GM10248 (cell line): ENCODE data around the gene PET100.

Experiments
- CTCF ChIA-PET: fragments of 300-600 bp; sonication (Branson Sonifier 250); formaldehyde crosslinking; extraction: SDS; loops from one replicate; lab custom pipeline; 2021; ENCODE audit warnings: antibody characterized with exemption; lab: Yijun Ruan, JAX
- POLR2A ChIA-PET: fragments of 350-650 bp; sonication (Branson Sonifier 250); formaldehyde crosslinking; extraction: SDS; loops from one replicate; lab custom pipeline; 2020; ENCODE audit warnings: antibody characterized with exemption; lab: Yijun Ruan, JAX
- DNase-seq: peaks from one replicate; pipeline ENCODE4 v3.0.0; 2012; ENCODE audit errors: extremely low spot score
- CTCF ChIP-seq: IDR thresholded peaks from 2 replicates; pipeline ENCODE4 v1.5.1; 2012; ENCODE audit warnings: mild to moderate bottlenecking, low read depth; ENCODE audit errors: extremely low read depth, missing control alignments, control extremely low read depth

Gene PET100

GRCh38 chr19:7674010-7675005, 44.7 kb downstream of the PET100 start:
- no peak for TF ChIP-seq CTCF
- no peak for DNase-seq
- CTCF ChIA-PET: interaction anchor here (0.9 to 1.3 kb wide), 2 partner anchors 10 to 23 kb away, joined by 3 read pairs; no protein-coding TSS in a partner anchor
- POLR2A ChIA-PET: no interaction called here

DNA sequence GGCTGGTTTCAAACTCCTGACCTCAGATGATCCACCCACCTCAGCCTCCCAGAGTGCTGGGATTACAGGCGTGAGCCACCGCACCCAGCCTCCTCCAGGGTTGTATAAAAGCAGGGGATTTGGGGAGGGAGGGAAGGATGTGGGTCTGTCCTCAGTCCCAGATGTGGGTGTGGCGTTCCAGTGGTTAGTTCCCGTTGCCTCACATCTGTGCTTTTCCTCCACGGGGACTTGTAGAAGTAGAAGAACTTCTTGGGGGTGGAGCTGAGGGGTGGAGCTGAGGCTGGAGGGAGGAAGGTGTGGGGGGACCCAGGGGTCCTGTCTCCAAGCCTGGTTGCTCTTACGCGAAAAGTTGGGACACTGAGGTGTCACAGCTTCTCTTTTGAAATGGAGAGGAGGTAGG, 46.8 kb downstream of the PET100 start:
- CTCF ChIA-PET: interaction anchor here (1.5 to 2.3 kb wide), 2 partner anchors 24 to 124 kb away, joined by 4 to 9 read pairs; no protein-coding TSS in a partner anchor
- no peak for DNase-seq
- POLR2A ChIA-PET: no interaction called here
- TF ChIP-seq CTCF: no peak

- CTCF ChIA-PET: interaction anchor here (0.6 to 2.4 kb wide), 5 partner anchors 24 to 310 kb away, joined by 3 to 10 read pairs (median 4); no protein-coding TSS in a partner anchor
- DNase-seq: no peak
Measured at GRCh38 chr19:7676854-7677253, 47.3 kb downstream of the PET100 start, which contains the start of gene MCEMP1. Gene MCEMP1 (plus strand): TSS chr19:7677090. CDS start chr19:7677121, 31 bp downstream.

GRCh38 chr19:7677669-7678311, 48.2 kb downstream of the PET100 start:
- TF ChIP-seq CTCF: peak; percentile 6
- ChIA-PET POLR2A (interaction anchor here (0.5 to 0.7 kb wide), 2 partner anchors 8 to 540 kb away, joined by 3 to 4 read pairs; no protein-coding TSS in a partner anchor), CTCF (interaction anchor here (0.6 to 2.4 kb wide), 14 partner anchors 10 to 576 kb away, joined by 3 to 10 read pairs (median 4); partner anchors contain the start of genes PET100 and XAB2)
- no peak for DNase-seq

More at GRCh38 chr19:7676854-7677253, 47.3 kb downstream of the PET100 start, which contains the start of gene MCEMP1:
- POLR2A ChIA-PET: interaction anchor here (0.6 kb wide), 1 partner anchor 26 kb away, joined by 5 read pairs; no protein-coding TSS in a partner anchor
- TF ChIP-seq CTCF: no peak

DNA sequence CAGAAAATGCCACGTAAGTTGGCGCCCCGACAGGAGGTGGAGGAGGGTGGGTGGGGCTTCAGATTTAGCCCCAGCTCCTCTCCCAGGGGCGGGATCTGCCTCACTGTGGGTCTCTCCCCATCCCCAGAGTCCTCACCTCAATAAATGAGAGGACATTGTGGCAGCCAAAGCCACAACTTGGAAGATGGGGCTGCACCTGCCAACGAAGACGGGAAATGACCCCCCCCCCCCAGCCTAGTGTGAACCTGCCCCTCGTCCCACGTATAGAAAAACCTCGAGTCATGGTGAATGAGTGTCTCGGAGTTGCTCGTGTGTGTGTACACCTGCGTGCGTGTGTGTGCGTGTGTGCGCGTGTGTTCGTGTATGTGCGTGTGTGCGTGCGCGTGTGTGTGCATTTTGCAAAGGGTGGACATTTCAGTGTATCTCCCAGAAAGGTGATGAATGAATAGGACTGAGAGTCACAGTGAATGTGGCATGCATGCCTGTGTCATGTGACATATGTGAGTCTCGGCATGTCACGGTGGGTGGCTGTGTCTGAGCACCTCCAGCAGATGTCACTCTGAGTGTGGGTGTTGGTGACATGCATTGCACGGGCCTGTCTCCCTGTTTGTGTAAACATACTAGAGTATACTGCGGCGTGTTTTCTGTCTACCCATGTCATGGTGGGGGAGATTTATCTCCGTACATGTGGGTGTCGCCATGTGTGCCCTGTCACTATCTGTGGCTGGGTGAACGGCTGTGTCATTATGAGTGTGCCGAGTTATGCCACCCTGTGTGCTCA, 49.6 kb downstream of the PET100 start:
- DNase-seq: peak; percentile 79
- peak; percentile 75 for TF ChIP-seq CTCF
- POLR2A ChIA-PET: interaction anchor here (0.6 kb wide), 1 partner anchor 284 kb away, joined by 8 read pairs; no protein-coding TSS in a partner anchor
- CTCF ChIA-PET: interaction anchor here (0.7 to 2.4 kb wide), 9 partner anchors 11 to 312 kb away, joined by 3 to 10 read pairs (median 4); no protein-coding TSS in a partner anchor
